Activated CD4-positive, alpha-beta T cell treated with anti-CD3 and anti-CD28 coated beads, Interleukin-2, amount 50 U/mL, for 16 hours (primary cell): ENCODE data around the gene STATH.
"Not testable (repeated sequence)": the region's sequence is repeated elsewhere in the genome, so short reads cannot be mapped to it uniquely, and the experiment has no call there.

ENCODE experiments used
- DNase-seq: peaks from one replicate; pipeline ENCODE4 v3.0.0-alpha.2; 2020

The STATH gene, protein sequence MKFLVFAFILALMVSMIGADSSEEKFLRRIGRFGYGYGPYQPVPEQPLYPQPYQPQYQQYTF

DNA sequence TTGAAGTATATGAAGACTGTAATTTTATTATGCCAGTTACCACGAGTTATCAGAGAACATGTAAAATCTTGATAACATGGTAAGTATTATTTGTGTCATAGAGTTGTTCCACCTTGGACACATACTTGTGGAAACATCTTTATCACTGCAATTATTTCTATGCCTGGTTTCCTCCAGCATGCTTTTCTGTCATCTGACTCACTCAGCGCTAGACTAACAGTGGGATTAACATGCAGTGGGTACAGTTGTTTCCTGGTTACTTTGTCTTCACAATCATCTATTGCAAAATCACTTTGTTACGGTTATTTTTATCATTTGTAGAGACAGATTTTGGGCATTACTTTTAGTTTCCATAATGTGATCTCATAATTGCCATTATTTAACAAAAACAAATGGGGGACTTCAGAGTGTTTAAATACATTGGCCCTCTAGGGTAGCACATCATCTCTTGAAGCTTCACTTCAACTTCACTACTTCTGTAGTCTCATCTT lies at the start of gene STATH:
STATH (plus strand) TSS at position 441 of the 491 bp plus-strand sequence. CDS start 2,472 bp downstream, outside the sequence.
- DNase-seq: no peak

DNA sequence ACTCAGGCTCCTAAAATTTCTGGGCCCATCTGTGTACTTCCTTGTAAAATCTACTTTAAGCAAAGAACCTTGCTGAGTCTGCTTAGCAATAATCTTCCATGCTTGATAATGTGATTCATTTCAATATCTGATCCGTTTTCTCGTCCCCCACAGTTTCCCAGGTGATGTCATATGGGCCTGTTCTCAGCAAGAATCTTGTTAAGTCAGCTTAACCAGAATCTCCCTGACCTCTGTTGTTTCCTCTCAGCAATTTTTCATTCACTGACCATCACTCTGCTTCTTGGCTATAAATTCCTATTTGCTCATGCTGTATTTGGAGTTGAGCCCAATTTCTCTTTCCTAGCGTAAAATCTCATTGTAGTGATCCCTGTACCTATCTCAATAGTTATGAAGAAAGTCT lies 44.2 kb upstream of the STATH start:
- DNase-seq: no peak

DNA sequence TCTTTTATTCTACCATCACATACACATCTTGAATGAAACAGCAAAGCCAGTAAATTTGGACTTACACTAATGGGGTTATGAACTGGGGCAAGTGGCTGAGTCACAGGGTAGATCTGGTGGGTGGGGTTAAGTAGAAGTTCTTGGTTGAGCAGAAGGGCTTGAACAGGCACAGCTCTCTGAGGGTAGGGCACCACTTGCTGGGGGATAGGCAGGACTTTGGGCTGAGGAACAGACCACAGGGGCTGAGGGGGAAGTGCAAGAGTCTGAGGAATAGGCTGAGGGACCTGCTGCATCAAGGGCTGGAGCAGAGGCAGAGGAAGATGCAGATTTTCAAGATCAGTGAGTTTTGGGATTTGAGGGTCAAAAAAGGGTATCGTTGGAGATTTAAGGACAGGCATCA lies 38.6 kb upstream of the STATH start:
- DNase-seq: no peak

DNA sequence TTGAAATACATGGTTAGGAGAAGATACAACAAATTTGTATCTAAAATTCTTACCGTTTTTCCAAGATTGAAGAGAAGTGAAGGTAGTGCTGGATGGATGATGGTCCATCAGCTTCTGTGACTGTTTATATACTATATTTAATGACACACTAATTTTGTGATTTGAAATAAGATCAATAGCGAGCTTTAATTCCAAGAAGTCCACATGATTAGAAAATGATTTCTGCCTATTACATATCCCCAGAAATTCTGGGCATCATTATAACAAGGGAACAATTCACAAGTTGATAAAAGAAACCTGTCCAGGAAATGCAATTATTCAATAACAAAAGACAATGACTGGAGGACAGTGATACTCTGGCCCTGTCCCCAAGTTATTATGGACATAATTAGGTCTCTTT lies 30.1 kb upstream of the STATH start, which contains the start of gene CSN2:
CSN2 (minus strand) TSS at position 101 of the 400 bp plus-strand sequence. CDS start 4,733 bp downstream, outside the sequence.
- no peak for DNase-seq

DNA sequence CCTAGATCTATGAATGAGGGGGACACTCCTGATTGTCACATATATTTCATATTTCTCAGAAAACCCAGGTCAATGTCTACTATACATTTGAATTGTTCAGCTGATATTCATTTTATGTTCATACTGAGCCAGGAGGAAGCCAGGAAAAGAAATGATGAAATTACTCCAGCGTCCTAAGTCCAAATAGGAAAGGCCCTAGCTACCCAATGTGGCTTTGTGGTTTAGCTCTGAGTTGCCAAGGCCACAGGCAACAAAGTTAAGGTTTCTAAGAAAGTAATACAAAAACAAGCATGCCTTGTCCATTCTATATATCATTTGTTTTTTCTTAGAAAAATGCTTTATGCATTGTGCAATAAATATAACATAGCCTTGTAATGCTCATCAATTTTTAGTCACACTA lies 25.7 kb upstream of the STATH start:
- DNase-seq: no peak

DNA sequence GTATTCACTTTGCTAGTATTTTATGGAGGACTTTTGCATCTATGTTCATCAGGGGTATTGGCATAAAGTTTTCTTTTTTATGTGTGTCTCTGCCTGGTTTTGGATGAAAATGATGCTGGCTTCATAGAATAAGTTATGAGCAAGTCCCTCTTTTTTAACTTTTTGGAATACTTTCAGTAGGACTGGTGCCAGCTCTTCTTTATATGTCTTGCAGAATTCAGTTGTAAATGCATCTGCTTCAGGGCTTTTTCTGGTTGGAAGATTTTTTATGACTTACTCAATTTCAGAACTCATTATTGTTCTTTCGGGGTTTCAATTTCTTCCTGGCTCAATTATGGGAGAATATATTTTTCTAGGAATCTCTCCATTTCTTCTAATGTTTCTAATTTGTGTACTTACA lies 21.1 kb upstream of the STATH start:
- DNase-seq: no peak

DNA sequence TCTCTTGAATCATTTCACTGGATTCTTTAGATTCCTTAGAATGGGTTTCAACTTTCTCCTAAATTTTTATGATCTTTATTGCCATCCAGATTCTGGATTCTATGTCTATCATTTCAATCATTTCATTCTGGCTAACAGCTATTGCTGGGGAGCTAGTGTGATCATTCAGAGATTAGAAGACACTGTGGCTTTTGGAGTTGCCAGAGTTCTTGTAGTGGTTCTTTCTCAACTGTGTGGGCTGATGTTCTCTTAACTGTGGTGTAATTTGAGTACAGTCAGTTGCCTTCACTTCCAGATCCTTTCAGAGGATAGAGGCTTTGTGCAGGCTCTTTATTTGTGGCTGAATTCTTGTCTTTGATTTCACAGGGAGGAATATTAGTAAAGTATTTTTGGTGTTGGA lies 18.2 kb upstream of the STATH start:
- DNase-seq: no peak

DNA sequence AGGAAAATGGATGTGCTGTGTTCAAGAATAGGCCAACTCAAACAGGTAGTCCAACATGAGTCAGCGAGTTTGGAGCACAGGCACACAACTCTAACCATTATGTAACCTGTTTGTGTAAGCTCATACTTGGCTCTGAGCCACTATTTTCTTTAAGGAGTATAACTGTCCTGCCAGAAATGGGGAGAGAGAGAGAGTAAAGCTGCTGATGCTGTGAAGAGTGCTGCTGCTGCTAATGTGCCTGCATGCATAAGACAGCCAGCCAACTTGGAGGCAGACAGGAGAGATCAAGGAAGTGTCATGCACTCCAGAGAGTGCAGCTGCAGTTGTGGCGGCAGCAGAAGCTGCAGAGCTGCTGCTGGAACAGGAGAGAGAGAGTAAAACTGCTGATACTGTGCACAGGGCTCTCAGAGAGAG lies 11.7 kb upstream of the STATH start:
- DNase-seq: peak; percentile 26

DNA sequence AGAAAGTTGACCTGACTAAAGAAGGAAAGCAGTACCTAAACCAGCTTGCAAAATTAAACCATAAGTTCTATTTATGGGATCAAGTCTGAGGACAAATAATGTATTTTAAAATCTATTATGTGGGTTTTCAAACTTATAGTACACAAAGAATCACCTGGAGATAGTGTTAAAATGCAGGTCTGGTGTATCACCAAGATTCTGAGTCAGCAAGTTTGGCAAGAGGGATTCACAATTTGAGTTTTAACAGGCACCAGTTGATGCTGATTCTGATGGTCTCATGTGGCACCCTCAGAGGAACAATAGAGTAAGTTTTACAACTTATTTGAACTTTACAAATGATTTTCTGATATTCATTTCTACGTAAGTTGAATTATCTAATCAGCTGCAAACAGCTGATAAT lies 9.1 kb upstream of the STATH start:
- DNase-seq: no peak

DNA sequence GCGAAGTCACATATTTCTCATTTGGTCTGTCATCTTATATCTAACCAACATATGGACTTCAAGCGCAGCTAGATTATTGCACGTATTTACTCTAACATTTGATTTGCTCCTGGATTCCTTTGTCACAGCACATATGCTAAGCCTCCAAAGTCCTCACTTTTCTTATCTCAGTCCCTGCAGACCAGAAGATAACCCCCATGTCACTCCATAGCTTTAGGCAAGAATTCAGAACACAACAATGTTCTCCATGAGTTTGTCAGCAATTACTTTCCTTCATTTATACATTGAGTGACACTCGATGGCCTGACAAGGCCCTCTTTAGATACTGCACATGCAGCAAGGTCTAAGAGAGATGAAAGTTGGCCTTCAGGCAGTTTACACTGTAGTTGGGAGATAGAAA lies 4.8 kb upstream of the STATH start:
- DNase-seq: no peak

DNA sequence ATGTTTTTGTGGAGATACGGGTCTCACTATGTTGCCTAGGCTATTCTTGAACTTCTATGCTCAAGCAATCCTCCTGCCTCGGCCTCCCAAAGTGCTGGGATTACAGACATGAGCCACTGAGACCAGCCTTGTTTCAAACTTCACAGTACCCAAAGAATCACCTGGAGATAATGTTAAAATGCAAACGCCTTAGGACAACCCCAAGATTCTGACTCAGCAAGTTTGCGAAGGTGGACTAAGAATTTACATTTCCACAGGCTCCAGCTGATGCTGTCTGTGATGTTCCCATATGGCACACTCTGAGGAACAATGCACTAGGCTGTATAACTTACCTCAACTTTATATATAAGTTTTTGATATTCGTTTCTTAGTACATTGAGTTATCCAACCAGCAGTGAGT lies 984 bp upstream of the STATH start:
- no peak for DNase-seq

DNA sequence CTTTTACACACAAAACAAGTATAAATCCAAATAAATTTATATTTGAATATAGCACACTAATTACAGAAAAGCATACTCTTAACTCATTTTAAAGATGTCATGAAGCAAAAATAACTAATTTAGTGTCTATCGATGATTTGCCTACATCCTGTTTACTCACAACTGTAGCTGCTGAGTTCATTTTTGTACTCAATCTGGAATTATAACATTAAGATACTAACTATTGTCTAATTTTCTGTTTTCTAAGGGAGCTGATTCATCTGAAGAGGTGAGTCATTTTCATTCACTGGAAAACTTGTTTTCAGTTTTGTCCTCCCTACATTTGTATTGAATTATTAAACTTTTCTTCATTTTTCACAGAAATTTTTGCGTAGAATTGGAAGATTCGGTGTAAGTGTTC lies 3.7 kb downstream of the STATH start:
- DNase-seq: peak; percentile 45

DNA sequence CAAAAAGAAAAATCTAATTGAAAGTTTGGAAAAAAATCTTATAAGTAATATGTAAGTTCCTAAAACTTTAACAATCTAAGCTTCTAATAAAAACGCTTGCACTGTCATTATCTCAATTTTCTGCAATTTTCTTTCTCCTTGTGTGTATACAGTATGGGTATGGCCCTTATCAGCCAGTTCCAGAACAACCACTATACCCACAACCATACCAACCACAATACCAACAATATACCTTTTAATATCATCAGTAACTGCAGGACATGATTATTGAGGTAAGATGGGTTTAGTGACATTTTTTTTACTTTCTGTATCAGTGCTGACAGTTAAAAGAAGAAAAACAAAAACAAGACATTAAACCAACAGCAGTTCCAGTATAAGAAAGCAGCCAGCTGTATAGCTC lies 4.9 kb downstream of the STATH start:
- no peak for DNase-seq

DNA sequence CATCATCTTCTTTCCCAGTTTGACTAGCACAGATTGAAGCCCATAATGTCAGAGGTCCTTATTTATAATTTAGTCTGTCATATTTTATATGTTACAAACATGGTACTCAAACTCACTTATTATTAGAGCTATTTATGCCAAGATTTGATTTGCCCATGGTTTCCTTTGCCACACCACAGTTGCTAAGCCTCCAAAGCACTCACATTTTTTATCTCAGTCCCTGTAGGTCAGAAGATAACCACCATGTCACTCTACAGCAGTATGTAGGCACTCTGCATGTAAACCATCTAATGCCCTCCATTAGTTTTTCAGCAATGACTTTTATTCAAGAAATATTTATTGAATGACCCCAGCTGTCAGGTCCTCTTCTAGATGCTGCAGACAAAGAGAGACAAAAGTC lies 6.7 kb downstream of the STATH start:
- DNase-seq: no peak

DNA sequence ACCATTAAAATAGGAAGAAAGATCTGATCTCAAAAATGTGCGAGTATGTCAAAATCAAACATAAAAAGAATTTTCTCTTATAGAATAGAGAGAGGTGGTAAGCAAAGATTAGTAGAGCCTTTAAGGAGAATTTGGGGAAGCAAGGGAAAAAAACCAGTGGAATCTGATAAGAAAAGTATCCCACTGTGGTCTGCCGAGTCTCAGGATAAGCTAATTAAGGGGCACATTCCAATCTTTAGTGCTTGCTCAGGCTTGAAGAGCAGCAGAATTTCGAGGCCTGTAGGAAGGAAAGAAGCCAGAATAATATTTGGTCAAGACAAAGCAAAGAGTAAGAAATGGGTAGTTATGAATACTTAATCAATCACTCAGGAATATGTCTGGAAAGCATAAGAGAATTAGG lies 13.0 kb downstream of the STATH start:
- no peak for DNase-seq

DNA sequence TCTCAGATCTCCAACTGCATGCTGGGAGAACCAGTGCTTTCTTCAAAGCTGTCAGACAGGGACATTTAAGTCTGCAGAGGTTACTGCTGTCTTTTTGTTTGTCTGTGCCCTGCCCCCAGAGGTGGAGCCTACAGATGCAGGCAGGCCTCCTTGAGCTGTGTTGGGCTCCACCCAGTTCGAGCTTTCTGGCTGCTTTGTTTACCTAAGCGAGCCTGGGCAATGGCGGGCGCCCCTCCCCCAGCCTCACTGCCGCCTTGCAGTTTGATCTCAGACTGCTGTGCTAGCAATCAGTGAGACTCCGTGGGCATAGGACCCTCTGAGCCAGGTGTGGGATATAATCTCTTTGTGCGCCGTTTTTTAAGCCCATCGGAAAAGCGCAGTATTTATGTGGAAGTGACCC lies 23.2 kb downstream of the STATH start:
- not testable (repeated sequence) for DNase-seq

DNA sequence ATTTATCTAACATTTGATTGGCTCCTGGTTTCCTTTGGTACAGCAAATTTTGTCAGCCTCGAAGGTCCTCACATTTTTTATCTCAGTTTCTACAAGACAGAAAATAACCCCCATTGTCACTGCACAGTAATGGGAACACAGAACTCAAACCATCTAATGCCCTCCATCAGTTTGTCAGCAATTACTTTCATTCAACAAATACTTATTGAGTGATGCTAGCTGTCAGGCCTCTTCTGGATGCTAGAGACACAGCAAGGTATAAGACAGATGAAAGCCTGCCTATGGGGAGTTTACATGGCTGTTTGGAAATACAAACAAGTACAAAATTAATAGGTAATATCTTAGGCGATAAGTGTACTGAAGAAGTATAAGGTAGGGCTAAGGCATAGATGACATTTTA lies 27.5 kb downstream of the STATH start:
- no peak for DNase-seq

DNA sequence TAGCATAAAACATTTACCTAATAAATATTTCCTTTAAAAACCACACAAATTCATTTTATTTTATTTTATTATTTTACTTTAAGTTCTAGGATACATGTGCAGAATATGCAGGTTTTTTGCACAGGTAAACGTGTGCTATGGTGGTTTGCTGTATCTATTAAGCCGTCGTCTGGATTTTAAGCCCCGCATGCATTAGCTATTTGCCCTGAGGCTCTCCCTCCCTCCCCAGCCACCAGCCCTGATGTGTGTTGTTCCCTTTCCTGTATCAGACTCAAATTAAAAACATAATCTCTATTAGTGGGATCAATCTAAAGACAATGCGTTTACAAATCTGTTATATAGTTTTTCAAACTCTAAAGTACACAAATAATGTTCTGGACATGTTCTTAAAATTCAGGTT lies 31.2 kb downstream of the STATH start:
- DNase-seq: no peak

DNA sequence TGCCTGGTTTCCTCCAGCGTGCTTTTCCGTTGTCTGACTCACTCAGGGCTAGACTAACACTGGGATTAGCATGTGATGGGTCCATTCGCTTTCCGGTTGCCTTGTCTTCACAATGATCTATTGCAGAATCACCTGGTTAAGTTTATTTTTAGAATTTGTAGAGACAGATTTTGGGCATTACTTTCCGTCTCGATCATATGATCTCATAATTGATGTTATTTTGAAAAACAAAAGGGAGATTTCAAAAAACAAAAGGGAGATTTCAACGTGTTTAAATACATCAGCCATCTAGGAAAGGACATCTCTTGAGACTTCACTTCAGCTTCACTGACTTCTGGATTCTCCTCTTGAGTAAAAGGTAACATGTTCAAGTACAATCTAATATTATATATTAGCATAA lies 32.4 kb downstream of the STATH start, which contains the start of gene HTN3:
HTN3 (plus strand) TSS at position 301 of the 400 bp plus-strand sequence. CDS start 2,282 bp downstream, outside the sequence.
- not testable (repeated sequence) for DNase-seq

DNA sequence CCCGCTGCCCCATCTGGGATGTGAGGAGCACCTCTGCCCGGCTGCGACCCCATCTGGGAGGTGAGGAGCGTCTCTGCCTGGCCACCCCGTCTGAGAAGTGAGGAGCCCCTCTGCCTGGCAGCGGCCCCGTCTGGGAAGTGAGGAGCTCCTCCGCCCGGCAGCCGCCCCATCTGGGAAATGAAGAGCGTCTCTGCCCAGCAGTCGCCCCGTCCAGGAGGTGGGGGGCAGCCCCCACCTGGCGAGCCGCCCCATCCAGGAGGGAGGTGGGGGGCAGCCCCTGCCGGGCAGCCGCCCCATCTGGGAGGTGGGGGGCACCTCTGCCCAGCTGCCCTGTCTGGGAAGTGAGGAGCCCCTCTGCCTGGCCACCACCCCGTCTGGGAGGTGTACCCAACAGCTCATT lies 41.8 kb downstream of the STATH start:
- not testable (repeated sequence) for DNase-seq

DNA sequence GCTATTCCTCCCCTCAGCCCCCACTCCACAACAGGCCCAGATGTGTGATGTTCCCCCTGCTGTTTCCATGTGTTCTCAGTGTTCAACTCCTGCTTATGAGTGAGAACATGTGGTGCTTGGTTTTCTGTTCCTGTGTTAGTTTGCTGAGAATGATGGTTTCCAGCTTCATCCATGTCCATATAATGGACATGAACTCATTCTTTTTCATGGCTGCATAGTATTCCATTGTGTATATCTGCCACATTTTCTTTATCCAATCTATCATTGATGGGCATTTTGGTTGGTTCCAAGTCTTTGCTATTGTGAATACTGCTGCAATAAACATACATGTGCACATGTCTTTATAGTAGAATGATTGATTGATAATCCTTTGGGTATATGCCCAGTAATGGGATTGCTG lies 44.2 kb downstream of the STATH start:
- DNase-seq: not testable (repeated sequence)

DNA sequence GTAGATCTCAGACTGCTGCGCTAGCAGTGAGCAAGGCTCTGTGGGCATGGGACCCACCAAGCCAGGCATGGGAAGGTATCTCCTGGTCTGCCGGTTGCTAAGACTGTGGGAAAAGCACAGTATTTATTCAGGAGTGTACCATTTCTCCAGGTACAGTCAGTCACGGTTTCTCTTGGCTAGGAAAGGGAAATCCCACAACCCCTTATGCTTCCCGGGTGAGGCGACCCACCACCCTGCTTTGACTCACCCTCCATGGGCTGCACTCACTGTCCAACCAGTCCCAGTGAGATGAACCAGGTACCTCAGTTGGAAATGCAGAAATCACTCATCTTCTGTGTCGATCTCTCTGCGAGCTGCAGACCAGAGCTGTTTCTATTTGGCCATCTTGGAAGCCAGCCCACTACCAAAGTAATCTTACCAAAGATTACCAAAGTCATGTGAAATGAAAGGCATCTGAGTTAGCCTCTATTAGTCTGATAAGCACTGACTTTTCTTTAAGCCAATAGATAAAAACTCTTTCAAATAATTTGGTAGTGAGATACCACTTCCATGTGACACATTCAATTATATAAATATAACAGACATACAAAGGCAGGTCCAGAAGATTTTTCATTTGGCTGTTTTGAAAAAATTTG lies 46.0 kb downstream of the STATH start:
- no peak for DNase-seq

DNA sequence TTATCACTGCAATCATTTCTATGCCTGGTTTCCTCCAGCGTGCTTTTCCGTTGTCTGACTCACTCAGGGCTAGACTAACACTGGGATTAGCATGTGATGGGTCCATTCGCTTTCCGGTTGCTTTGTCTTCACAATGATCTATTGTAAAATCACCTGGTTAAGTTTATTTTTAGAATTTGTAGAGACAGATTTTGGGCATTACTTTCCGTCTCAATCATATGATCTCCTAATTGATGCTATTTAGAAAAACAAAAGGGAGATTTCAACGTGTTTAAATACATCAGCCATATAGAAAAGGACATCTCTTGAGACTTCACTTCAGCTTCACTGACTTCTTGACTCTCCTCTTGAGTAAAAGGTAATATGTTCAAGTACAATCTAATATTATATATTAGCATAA lies 54.4 kb downstream of the STATH start, which contains the start of gene HTN1:
HTN1 (plus strand) TSS at position 301 of the 400 bp plus-strand sequence. CDS start 2,639 bp downstream, outside the sequence.
- DNase-seq: not testable (repeated sequence)
